HG02623 (cell line): ENCODE measurements around the gene PBX1.

ENCODE experiments used
- ATAC-seq: cut with Tn5 transposase; IDR thresholded peaks from one replicate; pipeline ENCODE4 v1.9.1; 2021; ENCODE audit warnings: moderate library complexity; ENCODE audit not compliant: unreplicated experiment

PBX1 gene

GRCh38 chr1:164614316-164614715, 55.3 kb downstream of the PBX1 start:
- ATAC-seq: no peak

GRCh38 chr1:164617377-164618201, 58.6 kb downstream of the PBX1 start:
- no peak for ATAC-seq

GRCh38 chr1:164618202-164618564, 59.2 kb downstream of the PBX1 start:
- ATAC-seq: no peak

GRCh38 chr1:164619006-164619784, 60.2 kb downstream of the PBX1 start:
- ATAC-seq: no peak

- ATAC-seq: no peak
Observed at GRCh38 chr1:164622068-164622845, 63.3 kb downstream of the PBX1 start.

GRCh38 chr1:164623805-164624204, 64.8 kb downstream of the PBX1 start:
- no peak for ATAC-seq

GRCh38 chr1:164624400-164624799, 65.4 kb downstream of the PBX1 start:
- ATAC-seq: no peak

GRCh38 chr1:164625004-164625617, 66.1 kb downstream of the PBX1 start:
- ATAC-seq: no peak

GRCh38 chr1:164628772-164629171, 69.8 kb downstream of the PBX1 start:
- no peak for ATAC-seq

- no peak for ATAC-seq
Observed at GRCh38 chr1:164629971-164630370, 71.0 kb downstream of the PBX1 start.

- no peak for ATAC-seq
Observed at GRCh38 chr1:164630626-164631396, 71.8 kb downstream of the PBX1 start.

GRCh38 chr1:164631751-164632150, 72.8 kb downstream of the PBX1 start:
- ATAC-seq: no peak

- ATAC-seq: no peak
Observed at GRCh38 chr1:164633997-164634396, 75.0 kb downstream of the PBX1 start.

GRCh38 chr1:164635059-164635802, 76.2 kb downstream of the PBX1 start:
- no peak for ATAC-seq

- no peak for ATAC-seq
Observed at GRCh38 chr1:164635803-164636731, 77.1 kb downstream of the PBX1 start.

GRCh38 chr1:164636757-164637156, 77.8 kb downstream of the PBX1 start:
- no peak for ATAC-seq

GRCh38 chr1:164637461-164638375, 78.7 kb downstream of the PBX1 start:
- no peak for ATAC-seq
